Suprapubic skin (tissue), 3 donors: ENCODE results near the gene NCBP2L.

Experiments
- CTCF ChIP-seq, 2 donors: fragments of 200-600 bp in 1 of 2; fragments of 450-650 bp in 1 of 2; sonication (generic) in 1 of 2; IDR thresholded peaks; one replicate each; pipeline ENCODE4 v1.5.1; 2016 to 2019; ENCODE audit warnings: antibody characterized with exemption in 2 of 2, mild to moderate bottlenecking in 1 of 2, moderate library complexity in 1 of 2
- POLR2A ChIP-seq, 2 donors: fragments of 450-650 bp; IDR thresholded peaks; one replicate each; pipeline ENCODE4 v1.6.1; 2017; ENCODE audit warnings: antibody characterized with exemption in 2 of 2, mild to moderate bottlenecking in 2 of 2, moderate library complexity in 2 of 2

DNA sequence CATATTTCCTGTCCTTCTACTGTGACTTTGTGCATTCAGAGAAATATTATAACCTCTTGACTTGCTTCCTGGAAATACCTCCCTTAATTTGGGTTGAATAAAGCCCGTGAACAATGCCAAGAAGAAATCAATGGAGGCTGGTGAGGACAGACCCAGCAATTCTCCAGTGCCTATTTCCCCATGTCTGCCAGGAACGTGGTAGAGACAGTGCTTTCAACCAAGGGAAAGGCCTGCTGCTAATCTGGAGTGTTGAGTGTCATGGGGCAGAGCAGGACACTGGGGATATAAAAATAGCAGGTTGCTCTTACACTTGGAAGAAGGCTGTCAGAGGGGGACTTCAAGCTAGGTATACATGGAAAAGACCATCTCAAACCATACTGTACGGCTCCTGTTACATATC lies 21.8 kb upstream of the NCBP2L start:
- no peak for TF ChIP-seq CTCF (IDR thresholded peaks at IDR 0.05)
- no peak for TF ChIP-seq POLR2A (IDR thresholded peaks at IDR 0.05)
